Left colon (tissue), 2 donors: ENCODE results near the gene PROX1. TPM values are rescaled to one million over a fixed set of nuclear protein-coding genes. Genes with fewer than 3 reads are reported as not detected.

Experiments used
- ATAC-seq: fragments of 200-7000 bp; cut with Tn5 transposase; one replicate; pipeline ENCODE4 v1.9.1; 2020; ENCODE audit warnings: mild to moderate bottlenecking, moderate library complexity
- DNase-seq, 2 donors: peaks; one replicate each; pipeline ENCODE4 v3.0.0-alpha.2; 2020
- intact Hi-C, 2 donors: fragments of 100-400 bp; cut with DNase I in 1 of 2; cut with micrococcal nuclease in 1 of 2; formaldehyde crosslinking; loops; one replicate each; pipeline versions ENCODE4 v1.11.2 to v1.14.0; 2022; cut with DNase I, micrococcal nuclease
- long read RNA-seq: library from polyadenylated mRNA; unstranded; transcript quantifications from one replicate; pipeline ENCODE4 v2.0.0, GENCODE V29; 2021
- total RNA-seq, 2 donors: library from RNA; stranded (reverse); fragmentation: NEBNext Ultra II Directional; extraction: Animal tissue kit (Norgen Biotek cat#: 25700); gene quantifications; one replicate each; pipeline ENCODE4 v1.2.1, GENCODE V29; 2021
- donor health status: DM: no; HTN: no; CAD: no.
- donor health status: DM: yes; HTN: yes; CAD: no.

PROX1 gene, protein sequence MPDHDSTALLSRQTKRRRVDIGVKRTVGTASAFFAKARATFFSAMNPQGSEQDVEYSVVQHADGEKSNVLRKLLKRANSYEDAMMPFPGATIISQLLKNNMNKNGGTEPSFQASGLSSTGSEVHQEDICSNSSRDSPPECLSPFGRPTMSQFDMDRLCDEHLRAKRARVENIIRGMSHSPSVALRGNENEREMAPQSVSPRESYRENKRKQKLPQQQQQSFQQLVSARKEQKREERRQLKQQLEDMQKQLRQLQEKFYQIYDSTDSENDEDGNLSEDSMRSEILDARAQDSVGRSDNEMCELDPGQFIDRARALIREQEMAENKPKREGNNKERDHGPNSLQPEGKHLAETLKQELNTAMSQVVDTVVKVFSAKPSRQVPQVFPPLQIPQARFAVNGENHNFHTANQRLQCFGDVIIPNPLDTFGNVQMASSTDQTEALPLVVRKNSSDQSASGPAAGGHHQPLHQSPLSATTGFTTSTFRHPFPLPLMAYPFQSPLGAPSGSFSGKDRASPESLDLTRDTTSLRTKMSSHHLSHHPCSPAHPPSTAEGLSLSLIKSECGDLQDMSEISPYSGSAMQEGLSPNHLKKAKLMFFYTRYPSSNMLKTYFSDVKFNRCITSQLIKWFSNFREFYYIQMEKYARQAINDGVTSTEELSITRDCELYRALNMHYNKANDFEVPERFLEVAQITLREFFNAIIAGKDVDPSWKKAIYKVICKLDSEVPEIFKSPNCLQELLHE
- total RNA-seq: 10 to 100 TPM; 15.4 to 18.5 TPM
- long read RNA-seq, partial matches to known transcripts: 0 of 2 reads
- long read RNA-seq, other reads (novel, unspliced or antisense): 2 of 2 reads

DNA sequence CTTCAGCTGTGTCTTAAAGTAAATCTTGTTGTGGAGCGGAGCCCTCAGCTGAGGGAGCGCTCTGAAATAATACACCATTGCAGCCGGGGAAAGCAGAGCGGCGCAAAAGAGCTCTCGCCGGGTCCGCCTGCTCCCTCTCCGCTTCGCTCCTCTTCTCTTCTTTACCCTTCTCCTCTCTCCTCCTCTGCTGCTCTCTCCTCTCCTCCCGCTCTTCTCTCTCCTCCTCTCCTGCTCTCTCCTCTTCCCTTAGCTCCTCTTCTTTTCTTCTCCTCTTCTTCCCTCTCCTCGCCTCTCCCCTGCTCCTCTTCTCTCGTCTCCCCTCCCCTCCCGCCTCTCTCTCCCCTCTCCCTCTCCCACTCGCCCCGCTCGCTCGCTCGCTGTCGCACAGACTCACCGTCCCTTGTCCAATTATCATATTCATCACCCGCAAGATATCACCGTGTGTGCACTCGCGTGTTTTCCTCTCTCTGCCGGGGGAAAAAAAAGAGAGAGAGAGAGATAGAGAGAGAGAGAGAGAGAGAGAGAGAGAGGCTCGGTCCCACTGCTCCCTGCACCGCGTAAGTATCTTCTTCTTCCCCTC is at the start of gene PROX1:
Gene PROX1 (plus strand): TSS at position 47 of the 580 bp plus-strand sequence. CDS start 8,563 bp downstream, outside the sequence.
- intact Hi-C loops: no loop called here
- ATAC-seq (peak; percentile 16), DNase-seq (peak in 1 of 2 donors; percentile 38)

DNA sequence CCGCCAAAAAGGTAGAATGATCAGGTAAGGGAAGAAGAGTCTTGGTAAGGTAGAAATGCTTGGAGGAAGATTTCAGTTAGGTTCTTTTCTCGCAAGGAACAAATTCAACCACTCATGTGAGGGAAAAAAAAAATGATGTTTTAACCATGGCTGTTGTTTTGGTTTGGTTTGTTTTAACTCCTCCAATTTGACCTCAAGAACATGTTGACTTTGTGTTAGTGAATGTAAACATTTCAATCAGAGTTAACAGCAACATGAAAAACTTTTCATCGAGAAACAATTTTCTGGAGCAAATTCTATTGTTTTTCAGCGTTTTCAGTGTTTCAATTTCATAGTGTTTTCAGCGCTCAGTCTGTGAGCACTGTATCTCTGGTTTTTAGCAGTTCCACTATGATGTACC is 49.0 kb upstream of the PROX1 start:
- ATAC-seq: no peak
- DNase-seq: no peak
- intact Hi-C loops: no loop called here

DNA sequence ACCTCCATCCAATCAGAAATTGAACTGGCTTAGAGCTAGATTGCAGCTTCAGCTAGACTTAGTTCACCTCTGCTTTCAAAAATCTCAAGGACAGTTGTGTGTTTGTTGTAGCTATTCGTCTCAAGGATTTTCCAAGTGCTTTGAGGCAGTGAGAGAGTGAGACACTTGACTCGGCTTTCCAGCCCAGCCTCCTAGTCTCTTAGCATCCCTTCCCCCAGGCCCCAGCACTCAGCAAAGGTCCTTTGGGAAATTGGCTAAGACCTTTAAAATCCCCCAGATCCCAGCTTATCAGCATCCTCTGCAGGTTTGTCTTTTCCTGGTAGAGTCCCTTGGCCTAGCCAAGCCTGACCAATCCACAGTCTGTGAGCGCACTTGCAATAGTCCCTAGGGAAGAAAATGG is 47.9 kb upstream of the PROX1 start:
- ATAC-seq (no peak), DNase-seq (no peak)
- intact Hi-C loops: no loop called here

DNA sequence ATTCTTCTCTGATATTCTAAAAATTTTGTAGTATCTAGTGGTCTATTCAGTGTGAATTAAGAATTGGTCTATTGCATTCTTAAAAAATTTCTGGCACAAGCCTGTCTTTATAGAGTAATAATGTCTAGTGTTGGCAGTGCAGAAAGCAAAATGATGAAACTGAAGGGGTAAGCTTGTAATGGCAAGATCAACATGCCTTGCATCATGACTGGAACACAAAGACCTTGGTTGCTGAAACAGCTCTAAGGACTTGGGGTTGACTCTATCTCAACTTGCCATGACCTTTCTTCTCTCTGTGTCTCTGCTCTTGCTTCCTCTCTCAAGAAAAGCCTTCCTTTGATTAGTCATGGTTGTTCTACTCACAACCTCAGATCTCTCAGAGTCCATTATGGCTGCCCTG is 46.8 kb upstream of the PROX1 start:
- ATAC-seq (no peak), DNase-seq (no peak)
- intact Hi-C loops: no loop called here

DNA sequence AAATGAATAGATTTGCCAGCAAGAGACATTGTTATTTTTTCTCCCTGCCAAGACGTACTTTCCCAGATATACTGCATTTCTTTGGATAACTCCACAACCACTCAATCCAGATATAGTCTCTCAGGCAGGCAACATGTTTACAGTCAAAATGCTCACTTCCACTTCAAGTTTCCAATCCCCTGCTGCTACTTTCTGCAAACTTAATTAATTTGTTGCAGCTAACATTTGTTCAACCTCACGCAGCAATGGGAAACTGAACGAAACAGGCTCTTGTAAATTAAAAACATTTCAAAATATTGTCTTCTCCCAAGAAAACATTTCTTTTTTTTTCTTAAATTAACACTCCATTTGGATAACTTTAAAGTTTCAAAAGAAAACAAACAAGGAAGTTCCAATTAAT is 45.7 kb upstream of the PROX1 start:
- DNase-seq (no peak), ATAC-seq (no peak)
- intact Hi-C loops: no loop called here

DNA sequence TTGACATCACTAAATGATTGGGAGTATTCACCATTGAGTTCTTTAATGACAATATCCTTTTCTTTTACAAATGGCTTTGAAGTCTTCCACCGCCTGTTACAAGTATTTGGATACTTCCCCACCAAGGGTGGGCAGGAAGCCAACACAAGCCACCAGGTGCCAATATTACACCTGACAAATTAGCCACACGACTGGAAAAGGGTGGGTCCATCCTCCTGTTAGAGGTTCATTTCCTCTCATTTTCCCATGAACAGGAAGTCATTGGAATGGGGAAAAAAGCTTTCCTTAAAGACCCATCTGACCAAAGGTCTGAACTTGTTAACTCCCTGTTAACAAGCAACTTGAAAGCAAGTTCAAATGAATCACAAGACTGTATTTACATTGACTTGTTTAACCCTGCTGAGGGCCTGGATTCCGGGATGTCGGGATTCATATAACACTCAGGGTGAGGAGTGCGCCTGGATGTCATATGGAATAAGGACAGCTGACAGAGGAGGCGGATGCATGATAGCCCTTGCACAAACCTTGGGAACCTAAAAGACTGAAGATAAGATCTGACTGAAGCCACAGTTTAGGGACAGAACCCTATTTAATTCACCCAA is 40.5 kb upstream of the PROX1 start:
- intact Hi-C loops: no loop called here
- ATAC-seq (peak; percentile 67), DNase-seq (peak; percentile 19 to 48)

DNA sequence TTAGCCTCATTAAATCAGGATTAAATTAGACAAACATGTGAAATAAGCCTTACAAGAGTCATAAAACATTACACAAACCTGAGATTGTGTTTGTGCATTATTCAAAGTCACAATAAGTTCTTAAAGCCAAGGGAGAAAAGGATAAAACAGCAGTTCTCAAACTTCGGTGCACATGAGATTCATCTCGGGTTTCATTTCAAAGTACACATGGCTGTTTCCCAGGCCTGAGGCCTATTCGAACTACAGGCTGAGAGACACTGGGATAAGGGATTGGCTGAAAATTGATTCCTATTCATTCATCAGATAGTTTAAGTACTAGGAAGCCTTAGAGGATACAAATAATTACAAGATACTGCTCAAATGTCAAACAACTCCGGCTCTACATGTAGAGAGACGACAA is 35.9 kb upstream of the PROX1 start:
- intact Hi-C loops: no loop called here
- no peak for DNase-seq
- no peak for ATAC-seq

DNA sequence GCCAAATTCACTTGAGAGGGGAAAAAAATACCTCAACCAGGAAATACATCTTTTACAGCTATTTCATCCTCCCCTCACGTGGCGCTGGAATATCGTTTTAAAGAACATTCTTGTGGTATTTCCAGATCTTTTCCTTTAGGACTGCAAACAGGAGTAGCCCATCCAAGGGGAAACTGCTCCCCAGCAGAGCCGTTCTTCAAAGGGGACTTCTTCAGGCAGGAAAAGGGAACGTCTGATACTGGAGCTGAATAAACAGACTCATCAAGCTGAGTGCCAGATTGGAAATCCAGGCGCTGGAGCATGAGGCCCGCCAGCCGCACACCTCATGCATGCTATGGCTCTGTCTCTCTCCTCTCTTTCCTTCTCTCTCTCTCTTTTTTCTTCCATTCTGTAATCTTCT is 34.0 kb upstream of the PROX1 start:
- intact Hi-C loops: no loop called here
- DNase-seq: no peak
- ATAC-seq: no peak

DNA sequence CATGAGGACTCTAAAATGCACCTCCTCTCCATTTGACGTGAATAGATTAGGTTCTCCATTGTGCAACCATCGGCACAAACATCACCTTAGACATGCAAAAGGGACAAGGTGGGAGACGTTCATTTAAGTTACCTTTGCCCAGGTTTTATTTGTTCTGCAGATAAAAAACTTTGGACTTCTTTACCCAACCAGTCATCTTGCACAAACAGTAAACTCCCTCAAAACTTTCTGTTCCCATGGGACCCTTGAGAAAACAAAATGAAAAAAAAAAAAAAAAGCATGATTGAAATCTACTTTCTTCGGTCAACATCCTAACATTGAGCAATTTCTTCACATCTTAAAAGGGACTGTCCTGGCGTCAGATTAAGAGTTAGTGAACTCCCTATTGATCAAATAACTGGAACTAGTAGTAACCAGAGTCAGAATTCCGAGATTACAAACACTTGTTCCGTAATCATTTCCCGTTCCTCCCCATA is 31.4 kb upstream of the PROX1 start:
- ATAC-seq (no peak), DNase-seq (no peak)
- intact Hi-C loops: no loop called here

DNA sequence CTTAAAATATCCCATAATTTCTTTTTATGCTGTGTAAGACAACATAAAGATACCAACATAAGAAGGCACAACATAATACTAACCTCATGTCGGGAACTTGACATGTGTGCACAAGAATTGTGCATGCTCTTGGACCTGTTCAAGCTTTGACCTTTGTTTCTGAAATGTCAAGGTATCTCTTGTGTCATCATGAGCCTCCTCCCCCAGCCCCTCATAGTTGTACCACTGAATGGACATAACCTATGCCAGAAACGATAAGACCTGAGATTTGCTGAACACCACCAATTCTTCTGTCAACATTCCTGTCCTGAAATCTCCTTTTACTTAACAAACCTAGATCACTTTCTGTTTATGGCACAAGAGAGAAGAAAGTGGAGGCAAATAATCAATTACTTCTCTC is 29.4 kb upstream of the PROX1 start:
- intact Hi-C loops: no loop called here
- DNase-seq (no peak), ATAC-seq (no peak)

DNA sequence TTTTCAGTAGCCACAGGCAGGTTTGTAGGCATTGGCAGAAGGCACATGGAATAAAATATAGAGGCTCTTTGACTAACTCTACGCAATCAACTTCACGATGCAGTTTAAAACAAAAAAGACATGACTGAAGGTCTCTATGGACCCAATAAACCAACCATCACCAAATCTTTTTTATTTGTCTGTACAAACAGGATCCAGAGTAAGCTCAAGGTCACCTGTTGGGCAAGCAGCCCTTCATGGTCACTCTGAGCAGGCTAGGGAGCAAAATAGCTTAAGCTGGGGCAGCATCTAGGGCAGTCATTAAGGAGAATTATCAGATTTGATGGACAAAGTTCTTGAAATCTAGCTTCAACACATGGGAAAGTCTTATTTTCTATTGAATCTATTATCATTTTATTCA is 26.8 kb upstream of the PROX1 start:
- ATAC-seq: no peak
- intact Hi-C loops: no loop called here
- no peak for DNase-seq

DNA sequence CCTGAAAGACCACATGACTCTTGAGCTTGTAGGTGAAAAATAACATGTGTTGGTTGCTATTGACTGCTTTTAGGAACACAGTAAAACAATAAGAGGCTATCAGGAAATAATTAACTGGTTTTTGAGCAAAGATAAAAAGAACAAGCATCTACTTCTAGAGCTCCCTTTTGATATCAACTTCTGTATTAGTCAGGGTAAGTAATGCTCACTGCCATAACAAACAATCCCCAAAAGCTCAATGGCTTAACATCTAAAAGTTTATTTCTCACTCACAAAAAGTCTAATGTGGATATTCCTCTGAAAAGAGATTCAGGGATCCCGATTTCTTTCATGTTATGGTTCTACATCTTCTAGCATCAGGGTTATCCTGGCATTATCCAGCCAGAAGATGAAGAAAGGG is 25.3 kb upstream of the PROX1 start:
- no peak for ATAC-seq
- no peak for DNase-seq
- intact Hi-C loops: no loop called here

DNA sequence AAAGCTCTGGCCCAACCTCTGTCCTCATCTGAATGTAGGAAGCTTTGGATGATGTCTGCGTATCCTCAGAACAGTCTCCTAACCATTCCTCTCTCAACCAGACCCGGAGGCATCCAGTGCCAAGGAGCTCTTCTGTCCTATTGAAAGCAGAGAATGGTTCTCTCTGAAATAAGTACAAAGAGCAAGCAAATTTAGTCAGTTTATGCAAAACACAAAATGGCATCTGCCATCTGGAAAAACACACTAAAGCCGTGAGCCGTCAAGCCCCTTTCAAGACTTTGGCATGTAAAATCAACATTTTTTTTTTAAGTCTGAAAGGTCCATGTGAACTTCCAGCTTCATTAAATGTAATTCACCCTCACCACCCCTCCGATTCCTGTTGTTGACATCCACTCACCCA is 21.7 kb upstream of the PROX1 start:
- DNase-seq: no peak
- ATAC-seq: no peak
- intact Hi-C loops: no loop called here

DNA sequence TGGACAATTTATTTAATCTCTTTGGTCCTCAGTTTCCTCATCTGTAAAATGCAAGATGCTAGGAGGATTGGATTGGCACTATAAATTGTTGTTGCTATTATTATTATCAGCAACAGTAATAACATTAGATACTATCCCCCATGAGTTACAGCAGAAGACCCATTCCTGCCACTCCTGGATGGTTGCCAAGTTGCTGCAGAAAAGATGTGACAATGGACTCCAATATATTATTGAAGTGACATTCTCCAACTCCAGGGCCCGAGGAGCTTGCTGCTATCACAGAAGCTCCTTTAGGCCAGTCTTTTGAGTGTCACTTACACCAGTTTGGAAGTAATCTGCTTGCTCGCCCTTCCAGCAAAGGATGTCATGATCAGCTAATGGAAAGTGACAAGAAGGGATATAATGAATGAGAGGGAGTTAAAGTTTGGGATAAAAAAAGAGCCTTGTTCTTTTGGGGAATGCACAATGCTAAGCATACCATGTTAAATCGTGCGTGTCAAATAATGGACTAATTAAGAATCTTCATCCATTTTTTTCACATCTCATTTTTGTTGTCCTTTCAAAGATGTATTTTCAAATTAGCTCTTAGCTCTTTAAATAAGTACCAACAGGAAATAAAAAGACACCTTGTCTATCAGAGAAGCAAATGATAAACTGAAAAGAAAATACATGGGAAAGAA is 19.5 kb upstream of the PROX1 start:
- ATAC-seq (no peak), DNase-seq (no peak)
- intact Hi-C loops: no loop called here

DNA sequence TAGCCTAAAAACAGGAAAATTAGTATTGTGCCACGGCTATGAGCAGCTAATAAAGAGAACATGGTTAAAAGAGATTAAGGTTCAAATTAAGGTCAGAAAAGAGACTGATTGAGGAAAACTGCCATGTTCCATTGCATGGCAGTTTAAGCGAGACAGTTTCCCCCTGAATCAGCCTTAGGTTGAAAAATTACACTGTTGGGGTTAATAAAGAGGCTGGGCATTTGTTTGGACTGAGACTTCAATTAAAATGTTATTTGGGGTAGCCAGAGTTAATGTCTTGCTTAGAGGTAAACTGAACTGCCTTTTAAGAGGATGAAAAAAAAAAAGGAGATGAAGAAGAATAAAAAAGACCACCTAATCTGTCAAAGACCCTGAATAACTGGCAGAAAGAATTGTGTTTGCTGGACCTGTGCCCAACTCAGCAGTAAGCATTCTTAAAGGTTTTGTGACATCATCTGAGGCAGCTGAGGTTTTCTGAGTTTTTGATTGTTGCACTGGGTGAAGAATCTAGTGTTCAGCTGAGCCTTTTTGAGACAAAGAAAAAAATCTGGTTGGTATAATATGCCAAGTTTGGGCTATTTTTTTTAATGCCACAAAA is 17.7 kb upstream of the PROX1 start:
- intact Hi-C loops: no loop called here
- no peak for ATAC-seq
- no peak for DNase-seq

DNA sequence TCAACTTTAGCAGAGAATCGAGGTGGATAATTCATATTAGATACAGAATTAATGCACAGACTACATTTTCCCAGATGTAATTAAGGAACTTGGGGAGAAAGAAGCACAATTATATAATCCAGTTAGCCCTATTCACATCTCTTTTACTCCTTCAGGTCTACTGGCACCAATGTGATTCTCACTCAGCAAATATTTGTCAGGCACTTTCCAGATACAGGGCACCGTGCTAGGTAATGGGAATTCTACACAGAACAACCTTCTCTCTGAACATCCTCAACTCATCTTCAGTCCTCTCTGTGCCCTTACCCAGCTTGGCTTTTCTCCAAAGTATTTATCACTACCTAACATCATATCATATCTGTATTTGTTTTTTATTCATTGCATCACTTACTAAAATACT is 15.6 kb upstream of the PROX1 start:
- no peak for DNase-seq
- intact Hi-C loops: no loop called here
- ATAC-seq: no peak

DNA sequence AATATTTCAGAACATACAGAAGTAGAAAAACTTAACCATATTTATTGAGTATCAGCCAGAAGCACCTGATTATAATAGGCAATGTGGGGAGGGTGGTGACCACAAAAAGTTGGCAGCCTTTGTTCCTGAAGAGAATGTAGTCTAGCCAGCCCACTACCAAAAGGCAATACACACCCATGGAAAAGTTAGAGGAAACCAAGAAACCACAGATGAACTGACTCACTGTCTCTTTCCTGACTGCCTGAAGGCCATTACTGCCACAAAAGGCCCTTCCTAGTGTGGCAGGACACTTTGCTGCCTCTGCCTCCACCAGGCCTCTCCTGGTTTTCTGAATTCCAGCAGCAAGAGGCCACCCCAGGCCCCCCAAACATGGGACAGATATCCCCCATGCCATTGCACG is 14.6 kb upstream of the PROX1 start:
- no peak for ATAC-seq
- no peak for DNase-seq
- intact Hi-C loops: no loop called here

DNA sequence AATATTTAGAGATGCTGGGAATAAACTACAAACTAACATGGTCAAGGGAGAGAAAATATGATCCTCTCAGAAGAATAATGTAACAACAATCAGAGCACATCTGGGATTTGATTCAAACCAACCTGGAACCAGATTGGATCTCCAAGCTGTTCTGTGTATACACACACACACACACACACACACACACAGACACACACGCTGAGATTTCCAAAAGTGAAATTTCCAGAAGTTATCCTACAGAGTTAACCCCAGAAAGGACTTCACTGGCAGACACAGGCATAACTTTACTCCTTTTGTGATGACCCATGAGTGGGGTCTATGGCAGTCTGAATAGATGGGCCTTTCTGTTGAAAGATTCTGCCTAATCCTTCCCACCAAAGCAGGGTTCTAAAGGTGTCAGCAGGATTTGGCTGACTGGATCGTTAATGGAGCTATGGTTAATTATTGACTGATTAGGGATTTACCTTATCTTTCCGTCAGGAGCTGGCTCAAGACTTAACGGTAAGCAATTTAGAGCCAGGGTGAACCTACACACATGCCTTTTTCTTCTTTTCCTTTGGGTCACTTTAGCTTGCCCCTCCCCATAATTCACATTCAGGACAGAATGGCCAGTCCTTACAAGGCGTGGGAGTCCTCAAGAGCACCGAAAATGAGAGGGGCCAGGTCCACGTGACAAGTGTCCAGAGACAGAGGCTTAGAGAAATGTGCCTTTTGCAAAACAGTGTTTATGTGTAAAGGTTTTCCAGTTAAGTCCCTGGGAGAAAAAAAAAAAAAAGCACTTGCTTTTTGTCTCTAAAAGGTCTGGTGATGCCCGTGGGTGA is 10.9 kb upstream of the PROX1 start:
- no peak for ATAC-seq
- intact Hi-C loops: no loop called here
- DNase-seq: no peak
